ENCODE results near the gene EEPD1.

- no peak for TF ChIP-seq CTCF (IDR thresholded peaks at IDR 0.05)
- TF ChIP-seq POLR2A (IDR thresholded peaks at IDR 0.05), result no peak
These were observed 125.6 kb downstream of the EEPD1 start for GRCh38 chr7:36278620-36279172.
